HG03342 (cell line): ENCODE measurements around the gene PMM2.
"Not testable (repeated sequence)": the region's sequence is repeated elsewhere in the genome, so short reads cannot be mapped to it uniquely, and the experiment has no call there.

Experiments
- ATAC-seq: cut with Tn5 transposase; IDR thresholded peaks from one replicate; pipeline ENCODE4 v1.9.1; 2021; ENCODE audit warnings: mild to moderate bottlenecking, moderate library complexity; ENCODE audit not compliant: unreplicated experiment

Gene PMM2

GRCh38 chr16:8797364-8798173 is at the start of gene PMM2, which contains the start of gene TMEM186:
Gene PMM2 (plus strand): TSS chr16:8797839. CDS start chr16:8797883, 44 bp downstream.
Gene TMEM186 (minus strand): TSS chr16:8797639. CDS start chr16:8797614, 25 bp downstream.
- peak; percentile 91 for ATAC-seq

- not testable (repeated sequence) for ATAC-seq
Observed at GRCh38 chr16:8748944-8749343, 48.7 kb upstream of the PMM2 start.

- ATAC-seq, result no peak
Observed at GRCh38 chr16:8751481-8752311, 45.9 kb upstream of the PMM2 start.

- ATAC-seq, result no peak
Observed at GRCh38 chr16:8752706-8753105, 44.9 kb upstream of the PMM2 start.

- ATAC-seq, result no peak
Observed at GRCh38 chr16:8753416-8754054, 44.1 kb upstream of the PMM2 start.

- no peak for ATAC-seq
Observed at GRCh38 chr16:8756755-8757154, 40.9 kb upstream of the PMM2 start.

- ATAC-seq, result no peak
Observed at GRCh38 chr16:8758022-8758421, 39.6 kb upstream of the PMM2 start.

- ATAC-seq, result no peak
Observed at GRCh38 chr16:8760021-8760420, 37.6 kb upstream of the PMM2 start.

GRCh38 chr16:8761078-8761477 is 36.6 kb upstream of the PMM2 start:
- ATAC-seq, result no peak

GRCh38 chr16:8762254-8762653 is 35.4 kb upstream of the PMM2 start:
- no peak for ATAC-seq

GRCh38 chr16:8763083-8763482 is 34.6 kb upstream of the PMM2 start:
- ATAC-seq, result no peak

- ATAC-seq, result no peak
Observed at GRCh38 chr16:8763899-8764298, 33.7 kb upstream of the PMM2 start.

- no peak for ATAC-seq
Observed at GRCh38 chr16:8764525-8765250, 33.0 kb upstream of the PMM2 start.

GRCh38 chr16:8767176-8767575 is 30.5 kb upstream of the PMM2 start:
- ATAC-seq, result no peak

GRCh38 chr16:8768283-8768682 is 29.4 kb upstream of the PMM2 start:
- no peak for ATAC-seq

GRCh38 chr16:8768692-8769091 is 28.9 kb upstream of the PMM2 start:
- no peak for ATAC-seq

- ATAC-seq, result no peak
Observed at GRCh38 chr16:8773537-8773936, 24.1 kb upstream of the PMM2 start.

GRCh38 chr16:8774208-8774607 is 23.4 kb upstream of the PMM2 start:
- no peak for ATAC-seq

- ATAC-seq, result no peak
Observed at GRCh38 chr16:8775359-8775758, 22.3 kb upstream of the PMM2 start.

GRCh38 chr16:8776129-8776584 is 21.5 kb upstream of the PMM2 start:
- ATAC-seq, result no peak

GRCh38 chr16:8777217-8777616 is 20.4 kb upstream of the PMM2 start:
- no peak for ATAC-seq
